Measurements from ENCODE around the gene RPRD1B. TPM values are rescaled to one million over a fixed set of nuclear protein-coding genes. Genes with fewer than 3 reads are reported as not detected.

Gene RPRD1B
- total RNA-seq, 3 donors from 2014 or later = 21.4 to 33.8 (median 31.3) TPM

- intact Hi-C loops (cut with DNase I; ENCODE audit: low total_unique reads) = no loop called here
- H3K4me3 ChIP-seq = no peak overlapping the region
- no peak overlapping the region for H3K27ac ChIP-seq
- TF ChIP-seq POLR2A (IDR thresholded peaks at IDR 0.05) (no peak), CTCF (IDR thresholded peaks at IDR 0.05) (no peak), POLR2AphosphoS5 (IDR thresholded peaks at IDR 0.05) (no peak)
- no peaks in the 10 kb centered on the region for H3K4me1 ChIP-seq
- H3K9me3 ChIP-seq = no peaks in the 10 kb centered on the region
- no peak for DNase-seq (ENCODE audit: low spot score in 2 of 2)
- no peaks in the 10 kb centered on the region for H3K27me3 ChIP-seq
- peaks cover 4% of the 10 kb centered on the region for H3K36me3 ChIP-seq
These were observed 56.0 kb downstream of the RPRD1B start for GRCh38 chr20:38089500-38089899.

- no peak for DNase-seq (ENCODE audit: low spot score in 2 of 2)
- Histone ChIP-seq H3K36me3 (peaks cover 4% of the 10 kb centered on the region), H3K9me3 (no peaks in the 10 kb centered on the region), H3K4me1 (no peaks in the 10 kb centered on the region), H3K4me3 (no peak overlapping the region), H3K27ac (no peak overlapping the region), H3K27me3 (no peaks in the 10 kb centered on the region)
- intact Hi-C loops (cut with DNase I; ENCODE audit: low total_unique reads) = no loop called here
- TF ChIP-seq POLR2A (IDR thresholded peaks at IDR 0.05) (no peak), CTCF (IDR thresholded peaks at IDR 0.05) (no peak), POLR2AphosphoS5 (IDR thresholded peaks at IDR 0.05) (no peak)
These were observed 56.5 kb downstream of the RPRD1B start for GRCh38 chr20:38090061-38090460.

GRCh38 chr20:38091441-38092216 lies 58.1 kb downstream of the RPRD1B start:
- intact Hi-C loops (cut with DNase I; ENCODE audit: low total_unique reads) = no loop called here
- Histone ChIP-seq H3K9me3 (no peaks in the 10 kb centered on the region), H3K4me3 (no peak overlapping the region), H3K27me3 (no peaks in the 10 kb centered on the region), H3K4me1 (no peaks in the 10 kb centered on the region), H3K36me3 (peaks cover 4% of the 10 kb centered on the region), H3K27ac (no peak overlapping the region)
- DNase-seq (ENCODE audit: low spot score in 2 of 2) = no peak
- TF ChIP-seq POLR2A (IDR thresholded peaks at IDR 0.05) = no peak
- TF ChIP-seq POLR2AphosphoS5 (IDR thresholded peaks at IDR 0.05) = no peak
- no peak for TF ChIP-seq CTCF (IDR thresholded peaks at IDR 0.05)

GRCh38 chr20:38092260-38092857 lies 58.8 kb downstream of the RPRD1B start:
- no peak for DNase-seq (ENCODE audit: low spot score in 2 of 2)
- intact Hi-C loops (cut with DNase I; ENCODE audit: low total_unique reads) = no loop called here
- Histone ChIP-seq H3K27ac (peak overlapping the region in 1 of 2 donors; percentile 4), H3K9me3 (no peaks in the 10 kb centered on the region), H3K4me1 (no peaks in the 10 kb centered on the region), H3K36me3 (peaks cover 4% of the 10 kb centered on the region), H3K27me3 (no peaks in the 10 kb centered on the region), H3K4me3 (no peak overlapping the region)
- no peak for TF ChIP-seq POLR2AphosphoS5 (IDR thresholded peaks at IDR 0.05)
- no peak for TF ChIP-seq POLR2A (IDR thresholded peaks at IDR 0.05)
- no peak for TF ChIP-seq CTCF (IDR thresholded peaks at IDR 0.05)

- peak overlapping the region in 1 of 2 donors; percentile 4 for H3K27ac ChIP-seq
- no peaks in the 10 kb centered on the region for H3K4me1 ChIP-seq
- no peak for DNase-seq (ENCODE audit: low spot score in 2 of 2)
- H3K27me3 ChIP-seq = no peaks in the 10 kb centered on the region
- no peak overlapping the region for H3K4me3 ChIP-seq
- H3K9me3 ChIP-seq = no peaks in the 10 kb centered on the region
- H3K36me3 ChIP-seq = peaks cover 4% of the 10 kb centered on the region
- intact Hi-C loops (cut with DNase I; ENCODE audit: low total_unique reads) = no loop called here
- TF ChIP-seq CTCF (IDR thresholded peaks at IDR 0.05) = no peak
- no peak for TF ChIP-seq POLR2A (IDR thresholded peaks at IDR 0.05)
- no peak for TF ChIP-seq POLR2AphosphoS5 (IDR thresholded peaks at IDR 0.05)
These were observed 59.4 kb downstream of the RPRD1B start for GRCh38 chr20:38092915-38093314.
